Right lobe of liver (tissue), 6 donors: ENCODE results near the gene PARP14. TPM values are rescaled to one million over a fixed set of nuclear protein-coding genes. Genes with fewer than 3 reads are reported as not detected.
"Not testable (repeated sequence)": the region's sequence is repeated elsewhere in the genome, so short reads cannot be mapped to it uniquely, and the experiment has no call there.

Source experiments
- ATAC-seq, 4 donors: fragments of 200-7000 bp; cut with Tn5 transposase; one replicate each; pipeline ENCODE4 v1.9.1; 2020; ENCODE audit warnings: mild to moderate bottlenecking in 4 of 4, moderate library complexity in 4 of 4
- DNase-seq, 3 donors: peaks; one replicate each; pipeline ENCODE4 v3.0.0-alpha.2; 2020
- H3K27ac ChIP-seq, 3 donors: fragments of 200-600 bp; one replicate each; pipeline ENCODE4 v1.8.0; 2022
- H3K27me3 ChIP-seq, 2 donors: fragments of 200-600 bp; one replicate each; pipeline ENCODE4 v1.8.0; 2022
- H3K36me3 ChIP-seq, 4 donors: fragments of 200-600 bp; sonication (generic) in 1 of 4; one replicate each; pipeline versions ENCODE4 v1.5.1 to v1.8.0; 2017 to 2022; ENCODE audit warnings: control low read depth in 1 of 4
- H3K4me1 ChIP-seq, 4 donors: fragments of 200-600 bp; sonication (generic) in 1 of 4; one replicate each; pipeline versions ENCODE4 v1.5.1 to v1.8.0; 2017 to 2022; ENCODE audit warnings: control low read depth in 1 of 4
- H3K4me3 ChIP-seq, 3 donors: fragments of 200-600 bp; one replicate each; pipeline ENCODE4 v1.8.0; 2022
- H3K9me3 ChIP-seq, 4 donors: fragments of 200-600 bp; sonication (generic) in 1 of 4; one replicate each; pipeline versions ENCODE4 v1.5.1 to v1.8.0; 2017 to 2022; ENCODE audit warnings: control low read depth in 1 of 4
- CTCF ChIP-seq, 4 donors: fragments of 200-600 bp in 3 of 4; fragments of 450-650 bp in 1 of 4; IDR thresholded peaks; one replicate each; pipeline versions ENCODE4 v1.5.1 to v1.8.0; 2016 to 2022; ENCODE audit warnings: antibody characterized with exemption in 4 of 4, mild to moderate bottlenecking in 2 of 4
- POLR2A ChIP-seq: fragments of 450-650 bp; IDR thresholded peaks from one replicate; pipeline ENCODE4 v1.6.1; 2017; ENCODE audit warnings: antibody characterized with exemption, mild to moderate bottlenecking
- WGBS: methylation state at CpG from one replicate; pipeline ENCODE4 v1.1.6; 2018; ENCODE audit warnings: low coverage, low lambda C conversion rate; ENCODE audit not compliant: insufficient coverage; ENCODE audit errors: missing lambda C conversion rate; 5-methylcytosine and 5-hydroxymethylcytosine counted together
- intact Hi-C, 2 donors: fragments of 100-400 bp; cut with DNase I; formaldehyde crosslinking; loops; one replicate each; pipeline versions ENCODE4 v1.11.2 to v1.14.1; 2022
- total RNA-seq, 6 experiments: library from RNA; depleted of rRNA in 2 of 6; stranded (reverse); fragments of >200 nt in 2 of 6; fragmentation: NEBNext Ultra II Directional in 3 of 6; extraction: Animal tissue kit (Norgen Biotek cat#: 25700) in 3 of 6; gene quantifications; one replicate each; pipeline versions ENCODE4 v1.1.0 to v1.2.4, GENCODE V29; 2016 to 2023
- donor health status: DM: no; HTN: yes; CAD: no.
- donor health status: DM: no; HTN: no; CAD: no.
- donor health status: DM: no; HTN: no; CAD: no.
- donor health status: DM: no; HTN: yes; CAD: no.
- donor health status: DM: no; HTN: yes; CAD: no.

The PARP14 gene
- total RNA-seq, 6 experiments from 2014 or later, result 35.2 to 111 (median 37.3) TPM

- Histone ChIP-seq H3K36me3 (peaks cover 0 to 15% (median 0%) of the 10 kb centered on the region in 4 donors), H3K4me1 (peaks cover 0 to 32% (median 0%) of the 10 kb centered on the region in 4 donors), H3K4me3 (no peak overlapping the region), H3K27ac (no peak overlapping the region), H3K9me3 (no peaks in the 10 kb centered on the region), H3K27me3 (no peaks in the 10 kb centered on the region)
- intact Hi-C loops, result no loop called here
- peak in 1 of 4 donors; percentile 36 for ATAC-seq
- TF ChIP-seq POLR2A (no peak), CTCF (IDR thresholded peaks at IDR 0.05) (no peak)
- DNase-seq, result no peak
Measured at GRCh38 chr3:122640437-122640999, 40.1 kb upstream of the PARP14 start.

GRCh38 chr3:122642935-122643334 lies 37.7 kb upstream of the PARP14 start:
- peaks cover 0 to 46% (median 3%) of the 10 kb centered on the region in 4 donors for H3K4me1 ChIP-seq
- 36% methylated on average over 1 of the region's 2 CpGs for WGBS
- intact Hi-C loops, result no loop called here
- H3K9me3 ChIP-seq, result no peaks in the 10 kb centered on the region
- H3K4me3 ChIP-seq, result no peak overlapping the region
- H3K27me3 ChIP-seq, result no peaks in the 10 kb centered on the region
- TF ChIP-seq POLR2A (no peak), CTCF (IDR thresholded peaks at IDR 0.05) (no peak)
- no peak overlapping the region for H3K27ac ChIP-seq
- no peak for DNase-seq
- peak in 1 of 4 donors; percentile 35 for ATAC-seq
- H3K36me3 ChIP-seq, result no peaks in the 10 kb centered on the region

- Histone ChIP-seq H3K4me3 (peak overlapping the region; percentile 10 to 49 (median 39)), H3K9me3 (no peaks in the 10 kb centered on the region), H3K36me3 (no peaks in the 10 kb centered on the region), H3K27me3 (no peaks in the 10 kb centered on the region), H3K27ac (peak overlapping the region; percentile 30 to 90 (median 76)), H3K4me1 (peaks cover 0 to 51% (median 7%) of the 10 kb centered on the region in 4 donors)
- 32% methylated on average over 4 of the region's 5 CpGs for WGBS
- TF ChIP-seq POLR2A (no peak), CTCF (IDR thresholded peaks at IDR 0.05) (no peak)
- intact Hi-C loops, result no loop called here
- no peak for DNase-seq
- ATAC-seq, result peak; percentile 56 to 82 (median 67)
Measured at GRCh38 chr3:122646146-122646988, 34.3 kb upstream of the PARP14 start.

GRCh38 chr3:122651233-122651907 lies 29.3 kb upstream of the PARP14 start:
- ATAC-seq (peak; percentile 87 to 97 (median 95)), DNase-seq (peak; percentile 21 to 72 (median 64))
- intact Hi-C loops, H3K36me3 ChIP-seq, H3K27me3 ChIP-seq, H3K9me3 ChIP-seq: not testable (repeated sequence)
- peak overlapping the region; percentile 33 to 89 (median 85) for H3K27ac ChIP-seq
- peak overlapping the region in 1 of 3 donors; percentile 11 for H3K4me3 ChIP-seq
- WGBS, result 17% methylated on average over 1 of the region's 11 CpGs
- H3K4me1 ChIP-seq, result peaks cover 0 to 42% (median 11%) of the 10 kb centered on the region in 4 donors
- peak in 1 of 4 donors; percentile 15 for TF ChIP-seq CTCF (IDR thresholded peaks at IDR 0.05)

- peak in 2 of 4 donors; percentile 38 to 44 for ATAC-seq
- Histone ChIP-seq H3K27ac (peak overlapping the region in 2 of 3 donors; percentile 89 to 90), H3K4me3 (peak overlapping the region in 1 of 3 donors; percentile 1), H3K4me1 (peaks cover 0 to 39% (median 11%) of the 10 kb centered on the region in 4 donors)
- WGBS, result 21% methylated on average over 6 of the region's 6 CpGs
- H3K9me3 ChIP-seq, intact Hi-C loops, H3K27me3 ChIP-seq, H3K36me3 ChIP-seq: not testable (repeated sequence)
- DNase-seq, result peak; percentile 34 to 79 (median 68)
Measured at GRCh38 chr3:122651962-122652361, 28.7 kb upstream of the PARP14 start.

- intact Hi-C loops, H3K27ac ChIP-seq, H3K27me3 ChIP-seq, H3K9me3 ChIP-seq, DNase-seq, H3K36me3 ChIP-seq, H3K4me3 ChIP-seq, H3K4me1 ChIP-seq, ATAC-seq: not testable (repeated sequence)
- WGBS, result 88% methylated on average over 4 of the region's 4 CpGs
Measured at GRCh38 chr3:122658336-122658735, 22.3 kb upstream of the PARP14 start.
